NCI-H82 treated with DMSO at 0.1 percent for 48 hours (cell line): ENCODE results near the gene ATG14.

ENCODE experiments used
- DNase-seq: peaks from one replicate; lab custom pipeline; 2025; ENCODE audit not compliant: unreplicated experiment; lab: John Stamatoyannopoulos, UW

Gene ATG14

GRCh38 chr14:55318694-55319093 is 92.9 kb downstream of the ATG14 start:
- no peak for DNase-seq

GRCh38 chr14:55317542-55318306 is 93.9 kb downstream of the ATG14 start:
- peak; percentile 55 for DNase-seq

GRCh38 chr14:55316564-55316963 is 95.1 kb downstream of the ATG14 start:
- DNase-seq = no peak
